Liver (tissue), 9 donors: ENCODE results near the gene RNF8. TPM values are rescaled to one million over a fixed set of nuclear protein-coding genes. Genes with fewer than 3 reads are reported as not detected.

Experiments used
- DNase-seq: peaks from one replicate; pipeline ENCODE4 v3.0.0-alpha.2; 2017; ENCODE audit warnings: low spot score
- H3K27ac ChIP-seq, 2 donors: one replicate each; pipeline ENCODE4 v1.7.0; 2013; ENCODE audit warnings: inconsistent platforms in 2 of 2, low read length in 2 of 2, control low read depth in 1 of 2, low read depth in 1 of 2, mild to moderate bottlenecking in 1 of 2
- H3K27me3 ChIP-seq, 4 donors: one replicate each; pipeline versions ENCODE4 v1.6.1 to v1.7.0; 2013; ENCODE audit warnings: low read length in 3 of 4, inconsistent platforms in 1 of 4, mild to moderate bottlenecking in 1 of 4, moderate library complexity in 1 of 4; ENCODE audit not compliant: control insufficient read depth in 4 of 4, insufficient read depth in 4 of 4
- H3K36me3 ChIP-seq, 4 donors: one replicate each; pipeline versions ENCODE4 v1.6.1 to v1.7.0; 2013; ENCODE audit warnings: low read length in 3 of 4, mild to moderate bottlenecking in 3 of 4, low read depth in 1 of 4, moderate library complexity in 1 of 4; ENCODE audit not compliant: control insufficient read depth in 4 of 4, insufficient read depth in 3 of 4
- H3K4me1 ChIP-seq, 4 donors: one replicate each; pipeline versions ENCODE4 v1.6.1 to v1.7.0; 2013; ENCODE audit warnings: low read length in 3 of 4, mild to moderate bottlenecking in 3 of 4, moderate library complexity in 1 of 4; ENCODE audit not compliant: control insufficient read depth in 4 of 4, insufficient read depth in 4 of 4
- H3K4me3 ChIP-seq, 3 donors: one replicate each; pipeline versions ENCODE4 v1.6.1 to v1.7.0; 2013; ENCODE audit warnings: low read length in 3 of 3, control low read depth in 1 of 3, low read depth in 1 of 3, mild to moderate bottlenecking in 1 of 3
- H3K9ac ChIP-seq, 2 donors: one replicate each; pipeline ENCODE4 v1.7.0; 2013; ENCODE audit warnings: low read length in 2 of 2, mild to moderate bottlenecking in 2 of 2, moderate library complexity in 2 of 2, control low read depth in 1 of 2, low read depth in 1 of 2
- H3K9me3 ChIP-seq, 4 donors: one replicate each; pipeline versions ENCODE4 v1.6.1 to v1.7.0; 2013; ENCODE audit warnings: low read length in 3 of 4; ENCODE audit not compliant: control insufficient read depth in 4 of 4
- EGR1 ChIP-seq, 2 donors: IDR thresholded peaks; 2 replicates each; pipeline ENCODE4 v1.6.1; 2016 to 2018; ENCODE audit warnings: antibody characterized with exemption in 2 of 2, low read depth in 2 of 2
- FOXA1 ChIP-seq: IDR thresholded peaks from 2 replicates; pipeline ENCODE4 v1.6.1; 2016; ENCODE audit warnings: antibody characterized with exemption
- FOXA2 ChIP-seq: IDR thresholded peaks from 2 replicates; pipeline ENCODE4 v1.6.1; 2016; ENCODE audit warnings: antibody characterized with exemption
- HNF4A ChIP-seq, 2 donors: conservative IDR thresholded peaks; 2 replicates each; pipeline ENCODE4 v1.6.1; 2016; ENCODE audit warnings: antibody characterized with exemption in 2 of 2, mild to moderate bottlenecking in 2 of 2
- HNF4G ChIP-seq: IDR thresholded peaks from 2 replicates; pipeline ENCODE4 v1.6.1; 2016; ENCODE audit warnings: antibody characterized with exemption
- RAD21 ChIP-seq, 2 donors: IDR thresholded peaks; 2 replicates each; pipeline ENCODE4 v1.6.1; 2016; ENCODE audit warnings: antibody characterized with exemption in 2 of 2, mild to moderate bottlenecking in 2 of 2
- TAF1 ChIP-seq: conservative IDR thresholded peaks from 2 replicates; pipeline ENCODE4 v1.6.1; 2016; ENCODE audit warnings: antibody characterized with exemption, mild to moderate bottlenecking
- WGBS: extraction: QIAGEN DNeasy Blood & Tissue Kit; methylation state at CpG from one replicate; pipeline ENCODE4 v1.1.7; 2013; 5-methylcytosine and 5-hydroxymethylcytosine counted together
- polyA plus RNA-seq, 2 donors: library from polyadenylated mRNA; stranded (reverse) in 1 of 2; unstranded in 1 of 2; fragments of 200-250 nt in 1 of 2; fragments of >200 nt in 1 of 2; fragmentation: Nextera tagmentation in 1 of 2; extraction: Ambion mirVana in 1 of 2; gene quantifications; one replicate each; pipeline versions ENCODE4 v1.2.1 to v1.2.3, GENCODE V29; 2013 to 2015
- total RNA-seq, 2 donors: library from RNA; depleted of rRNA; stranded (reverse); fragments of >200 nt; gene quantifications; one replicate each; pipeline ENCODE4 v1.2.3, GENCODE V29; 2014
- TF ChIP-seq, protein P1 (sequence below): IDR thresholded peaks from 2 replicates; pipeline ENCODE4 v1.6.1; 2016; ENCODE audit warnings: antibody characterized with exemption
- TF ChIP-seq, protein P2 (sequence below): fragments of 150-350 bp; IDR thresholded peaks from 2 replicates; pipeline ENCODE4 v1.5.1; 2017; ENCODE audit warnings: improper control_type of control experiment, low read depth, low read length; ENCODE audit not compliant: missing input control
- TF ChIP-seq, protein P3 (sequence below): IDR thresholded peaks from 2 replicates; pipeline ENCODE4 v1.6.1; 2016; ENCODE audit warnings: antibody characterized with exemption
- TF ChIP-seq, protein P4 (sequence below): IDR thresholded peaks from 2 replicates; pipeline ENCODE4 v1.6.1; 2016; ENCODE audit warnings: antibody characterized with exemption
- donor health status: healthy.
- donor health status: healthy.
- donor health status: healthy.
- donor health status: healthy.
- donor health status: healthy.

Gene RNF8
- total and polyA plus RNA-seq, 4 donors: 6.1 to 9.9 (median 7.5) TPM

DNA sequence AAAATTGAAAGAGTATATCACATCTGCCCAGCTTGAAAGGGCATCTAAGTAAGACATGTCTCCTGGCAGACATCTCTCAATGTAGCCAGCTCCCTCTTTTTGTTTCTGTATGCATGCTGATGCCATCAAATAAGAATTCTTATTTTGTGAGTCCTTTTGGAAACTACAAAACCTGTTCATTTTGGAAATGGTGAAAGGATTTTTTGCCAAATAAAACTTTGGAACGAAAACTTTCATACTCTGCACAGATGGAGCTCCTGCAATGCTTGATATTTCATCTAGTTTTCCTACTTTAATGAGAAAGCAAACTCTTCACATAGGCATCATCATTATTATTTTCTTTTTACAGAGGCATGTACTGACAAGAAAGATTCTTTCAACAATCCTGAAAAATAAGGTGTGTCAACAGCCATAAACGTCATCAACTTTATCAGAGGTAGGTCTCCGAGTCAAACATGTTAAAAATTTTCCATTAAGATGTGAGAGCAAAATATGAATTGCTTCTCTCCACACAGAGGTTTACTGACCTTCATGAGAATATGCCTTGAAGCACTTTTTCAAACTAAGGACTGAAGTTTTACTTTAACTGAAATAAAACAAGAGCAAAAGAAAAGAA is 53.1 kb downstream of the RNF8 start:
- no peaks in the 10 kb centered on the region for H3K4me1 ChIP-seq
- H3K9ac ChIP-seq: no peak overlapping the region
- no peaks in the 10 kb centered on the region for H3K27me3 ChIP-seq
- no peak for TF ChIP-seq HNF4G
- TF ChIP-seq, protein P1, sequence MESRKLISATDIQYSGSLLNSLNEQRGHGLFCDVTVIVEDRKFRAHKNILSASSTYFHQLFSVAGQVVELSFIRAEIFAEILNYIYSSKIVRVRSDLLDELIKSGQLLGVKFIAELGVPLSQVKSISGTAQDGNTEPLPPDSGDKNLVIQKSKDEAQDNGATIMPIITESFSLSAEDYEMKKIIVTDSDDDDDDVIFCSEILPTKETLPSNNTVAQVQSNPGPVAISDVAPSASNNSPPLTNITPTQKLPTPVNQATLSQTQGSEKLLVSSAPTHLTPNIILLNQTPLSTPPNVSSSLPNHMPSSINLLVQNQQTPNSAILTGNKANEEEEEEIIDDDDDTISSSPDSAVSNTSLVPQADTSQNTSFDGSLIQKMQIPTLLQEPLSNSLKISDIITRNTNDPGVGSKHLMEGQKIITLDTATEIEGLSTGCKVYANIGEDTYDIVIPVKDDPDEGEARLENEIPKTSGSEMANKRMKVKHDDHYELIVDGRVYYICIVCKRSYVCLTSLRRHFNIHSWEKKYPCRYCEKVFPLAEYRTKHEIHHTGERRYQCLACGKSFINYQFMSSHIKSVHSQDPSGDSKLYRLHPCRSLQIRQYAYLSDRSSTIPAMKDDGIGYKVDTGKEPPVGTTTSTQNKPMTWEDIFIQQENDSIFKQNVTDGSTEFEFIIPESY: no peak
- TF ChIP-seq HNF4A (conservative IDR thresholded peaks at IDR 0.05): no peak
- TF ChIP-seq, protein P2, sequence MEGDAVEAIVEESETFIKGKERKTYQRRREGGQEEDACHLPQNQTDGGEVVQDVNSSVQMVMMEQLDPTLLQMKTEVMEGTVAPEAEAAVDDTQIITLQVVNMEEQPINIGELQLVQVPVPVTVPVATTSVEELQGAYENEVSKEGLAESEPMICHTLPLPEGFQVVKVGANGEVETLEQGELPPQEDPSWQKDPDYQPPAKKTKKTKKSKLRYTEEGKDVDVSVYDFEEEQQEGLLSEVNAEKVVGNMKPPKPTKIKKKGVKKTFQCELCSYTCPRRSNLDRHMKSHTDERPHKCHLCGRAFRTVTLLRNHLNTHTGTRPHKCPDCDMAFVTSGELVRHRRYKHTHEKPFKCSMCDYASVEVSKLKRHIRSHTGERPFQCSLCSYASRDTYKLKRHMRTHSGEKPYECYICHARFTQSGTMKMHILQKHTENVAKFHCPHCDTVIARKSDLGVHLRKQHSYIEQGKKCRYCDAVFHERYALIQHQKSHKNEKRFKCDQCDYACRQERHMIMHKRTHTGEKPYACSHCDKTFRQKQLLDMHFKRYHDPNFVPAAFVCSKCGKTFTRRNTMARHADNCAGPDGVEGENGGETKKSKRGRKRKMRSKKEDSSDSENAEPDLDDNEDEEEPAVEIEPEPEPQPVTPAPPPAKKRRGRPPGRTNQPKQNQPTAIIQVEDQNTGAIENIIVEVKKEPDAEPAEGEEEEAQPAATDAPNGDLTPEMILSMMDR: no peak
- no peak for TF ChIP-seq FOXA1
- no peak for TF ChIP-seq FOXA2
- TF ChIP-seq TAF1: no peak
- TF ChIP-seq, protein P3, sequence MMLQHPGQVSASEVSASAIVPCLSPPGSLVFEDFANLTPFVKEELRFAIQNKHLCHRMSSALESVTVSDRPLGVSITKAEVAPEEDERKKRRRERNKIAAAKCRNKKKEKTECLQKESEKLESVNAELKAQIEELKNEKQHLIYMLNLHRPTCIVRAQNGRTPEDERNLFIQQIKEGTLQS: no peak
- no peak overlapping the region for H3K27ac ChIP-seq
- no peak overlapping the region for H3K4me3 ChIP-seq
- H3K9me3 ChIP-seq: no peaks in the 10 kb centered on the region
- 76% methylated on average over 3 of the region's 3 CpGs for WGBS
- no peaks in the 10 kb centered on the region for H3K36me3 ChIP-seq
- DNase-seq: no peak

DNA sequence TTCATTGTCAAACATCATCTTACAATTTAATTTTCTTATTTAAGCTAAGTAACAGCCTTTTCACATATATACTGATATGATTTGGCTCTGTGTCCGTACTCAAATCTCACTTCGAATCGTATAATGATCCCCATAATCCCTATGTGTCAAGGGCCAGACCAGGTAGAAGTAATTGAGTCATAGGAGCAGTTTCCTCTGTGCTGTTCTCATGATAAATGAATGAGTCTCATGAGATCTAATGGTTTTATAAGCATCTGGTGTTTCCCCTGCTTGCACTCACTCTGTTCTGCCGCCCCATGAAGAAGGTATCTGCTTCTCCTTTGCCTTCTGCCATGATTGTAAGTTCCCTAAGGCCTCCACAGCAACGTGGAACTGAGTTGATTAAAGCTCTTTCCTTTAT is 54.2 kb downstream of the RNF8 start:
- no peak for TF ChIP-seq TAF1
- TF ChIP-seq, protein P4, sequence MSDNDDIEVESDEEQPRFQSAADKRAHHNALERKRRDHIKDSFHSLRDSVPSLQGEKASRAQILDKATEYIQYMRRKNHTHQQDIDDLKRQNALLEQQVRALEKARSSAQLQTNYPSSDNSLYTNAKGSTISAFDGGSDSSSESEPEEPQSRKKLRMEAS: no peak
- TF ChIP-seq HNF4G: no peak

DNA sequence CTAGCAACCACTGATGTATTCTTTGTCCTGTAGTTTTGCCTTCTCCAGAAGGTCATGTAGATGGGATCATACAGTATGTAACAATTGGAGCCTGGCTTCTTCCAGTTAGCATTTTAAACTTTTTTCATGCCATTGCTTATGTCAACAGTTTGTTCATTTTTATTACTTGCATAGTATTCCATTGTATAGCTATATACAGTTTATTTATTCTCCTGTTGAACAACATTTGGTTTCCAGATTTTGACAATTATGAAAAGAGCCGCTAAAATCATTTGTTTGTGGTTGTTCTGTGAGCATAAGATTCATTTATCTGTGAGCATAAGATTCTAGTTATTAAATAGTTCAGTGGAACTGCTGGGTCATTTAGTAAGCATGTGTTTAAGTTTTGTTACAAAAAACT is 55.7 kb downstream of the RNF8 start:
- H3K27me3 ChIP-seq: no peaks in the 10 kb centered on the region
- H3K4me3 ChIP-seq: no peak overlapping the region
- H3K36me3 ChIP-seq: no peaks in the 10 kb centered on the region
- H3K9ac ChIP-seq: no peak overlapping the region
- no peak for DNase-seq
- H3K9me3 ChIP-seq: no peaks in the 10 kb centered on the region
- WGBS: 82% methylated on average over 1 of the region's 1 CpG
- H3K27ac ChIP-seq: no peak overlapping the region
- no peak for TF ChIP-seq RAD21 (IDR thresholded peaks at IDR 0.05)
- TF ChIP-seq, protein P4: no peak
- TF ChIP-seq, protein P3: no peak
- TF ChIP-seq TAF1: no peak
- TF ChIP-seq EGR1 (IDR thresholded peaks at IDR 0.05; ENCODE audit: low read depth in 2 of 2): no peak
- H3K4me1 ChIP-seq: no peaks in the 10 kb centered on the region

More for the DNA sequence above, 54.2 kb downstream of the RNF8 start:
- Histone ChIP-seq H3K4me3 (no peak overlapping the region), H3K27ac (no peak overlapping the region), H3K27me3 (no peaks in the 10 kb centered on the region), H3K9ac (no peak overlapping the region), H3K4me1 (no peaks in the 10 kb centered on the region), H3K9me3 (no peaks in the 10 kb centered on the region), H3K36me3 (no peaks in the 10 kb centered on the region)
- DNase-seq: no peak
- 79% methylated on average over 5 of the region's 5 CpGs for WGBS
